ENCODE measurements around the gene BNIP5. TPM values are rescaled to one million over a fixed set of nuclear protein-coding genes. Genes with fewer than 3 reads are reported as not detected.

BNIP5 gene
- total RNA-seq, 2 experiments from 2014 or later, result not detected

- ChIA-PET POLR2A (no interaction called here), CTCF (no interaction called here)
- Mint-ChIP-seq H3K36me3 (ENCODE audit: low read depth) (no peaks in the 10 kb centered on the region), H3K27me3 (peaks cover 2% of the 10 kb centered on the region), H3K27ac (no peak overlapping the region), H3K9me3 (ENCODE audit: low read depth) (no peaks in the 10 kb centered on the region), H3K4me1 (no peaks in the 10 kb centered on the region), H3K4me3 (no peak overlapping the region)
- DNase-seq, result no peak
- intact Hi-C loops (cut with DNase I, micrococcal nuclease), result no loop called here
- ATAC-seq, result no peak
Measured at GRCh38 chr6:36308514-36308913, 28.2 kb downstream of the BNIP5 start.

GRCh38 chr6:36306375-36306774 is 30.3 kb downstream of the BNIP5 start:
- POLR2A ChIA-PET, result no interaction called here
- Mint-ChIP-seq H3K4me1 (no peaks in the 10 kb centered on the region), H3K9me3 (ENCODE audit: low read depth) (no peaks in the 10 kb centered on the region), H3K27ac (no peak overlapping the region), H3K36me3 (ENCODE audit: low read depth) (no peaks in the 10 kb centered on the region), H3K27me3 (peaks cover 3% of the 10 kb centered on the region), H3K4me3 (no peak overlapping the region)
- intact Hi-C loops (cut with DNase I, micrococcal nuclease), result no loop called here
- DNase-seq (no peak), ATAC-seq (no peak)
- CTCF ChIA-PET, result interaction anchor here (1.0 to 2.4 kb wide), 4 partner anchors 10 to 113 kb away, joined by 3 to 7 read pairs (median 5); no protein-coding TSS in a partner anchor

GRCh38 chr6:36305885-36306284 is 30.8 kb downstream of the BNIP5 start:
- Mint-ChIP-seq H3K36me3 (ENCODE audit: low read depth) (no peaks in the 10 kb centered on the region), H3K27ac (no peak overlapping the region), H3K27me3 (peaks cover 3% of the 10 kb centered on the region), H3K9me3 (ENCODE audit: low read depth) (no peaks in the 10 kb centered on the region), H3K4me1 (no peaks in the 10 kb centered on the region), H3K4me3 (no peak overlapping the region)
- ChIA-PET POLR2A (interaction anchor here (0.6 kb wide), 1 partner anchor 477 kb away, joined by 3 read pairs; no protein-coding TSS in a partner anchor), CTCF (interaction anchor here (0.9 to 2.4 kb wide), 5 partner anchors 9 to 113 kb away, joined by 3 to 7 read pairs (median 4); no protein-coding TSS in a partner anchor)
- intact Hi-C loops (cut with DNase I, micrococcal nuclease), result no loop called here
- DNase-seq (no peak), ATAC-seq (no peak)

GRCh38 chr6:36302227-36302976 is 34.3 kb downstream of the BNIP5 start:
- ChIA-PET CTCF (interaction anchor here (0.6 to 5.4 kb wide), 39 partner anchors 10 to 280 kb away, joined by 3 to 54 read pairs (median 4); partner anchors contain the start of genes BNIP5 and MAPK14), POLR2A (interaction anchor here (0.5 to 0.8 kb wide), 2 partner anchors 99 to 332 kb away, joined by 3 to 4 read pairs; no protein-coding TSS in a partner anchor)
- ATAC-seq, result peak; percentile 99
- H3K27ac Mint-ChIP-seq, result no peak overlapping the region
- no peaks in the 10 kb centered on the region for H3K4me1 Mint-ChIP-seq
- DNase-seq, result peak; percentile 96
- intact Hi-C loops (cut with DNase I, micrococcal nuclease), result loop anchor here (1.0 to 2.0 kb wide), 4 partner anchors 58 to 378 kb away; partner anchors contain the start of gene MAPK14 (in 1 of the 2)
- H3K4me3 Mint-ChIP-seq, result no peak overlapping the region
- peaks cover 3% of the 10 kb centered on the region for H3K27me3 Mint-ChIP-seq
- no peaks in the 10 kb centered on the region for H3K36me3 Mint-ChIP-seq (ENCODE audit: low read depth)
- H3K9me3 Mint-ChIP-seq (ENCODE audit: low read depth), result no peaks in the 10 kb centered on the region

DNA sequence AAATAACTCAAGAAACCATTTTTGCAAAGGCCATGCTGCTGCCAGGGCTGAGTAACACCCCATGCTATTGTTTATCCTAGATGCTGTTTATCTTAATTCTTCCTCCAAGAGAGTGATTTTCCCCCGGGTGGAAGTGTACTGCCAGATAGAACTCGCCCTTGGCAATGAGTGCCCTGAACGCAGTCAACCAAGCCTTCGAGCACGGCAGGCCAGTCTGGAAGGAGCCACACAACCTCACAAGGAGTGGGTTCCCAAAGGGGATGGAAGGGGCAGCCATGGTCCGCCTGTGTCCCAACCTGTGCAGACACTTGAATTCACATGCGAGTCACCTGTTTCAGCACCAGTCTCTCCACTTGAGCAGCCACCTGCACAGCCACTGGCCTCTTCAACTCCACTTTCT is 34.9 kb downstream of the BNIP5 start:
- Mint-ChIP-seq H3K4me1 (no peaks in the 10 kb centered on the region), H3K27ac (no peak overlapping the region), H3K36me3 (ENCODE audit: low read depth) (no peaks in the 10 kb centered on the region), H3K9me3 (ENCODE audit: low read depth) (no peaks in the 10 kb centered on the region), H3K4me3 (no peak overlapping the region), H3K27me3 (peaks cover 3% of the 10 kb centered on the region)
- intact Hi-C loops (cut with DNase I, micrococcal nuclease), result loop anchor here (1.0 to 2.0 kb wide), 4 partner anchors 59 to 379 kb away; partner anchors contain the start of gene MAPK14 (in 1 of the 2)
- ATAC-seq (no peak), DNase-seq (no peak)
- ChIA-PET CTCF (interaction anchor here (0.6 to 5.4 kb wide), 33 partner anchors 9 to 275 kb away, joined by 3 to 54 read pairs (median 4); partner anchors contain the start of genes BNIP5 and MAPK14), POLR2A (interaction anchor here (0.5 to 0.8 kb wide), 2 partner anchors 98 to 331 kb away, joined by 3 to 4 read pairs; no protein-coding TSS in a partner anchor)

GRCh38 chr6:36301085-36301658 is 35.5 kb downstream of the BNIP5 start:
- Mint-ChIP-seq H3K9me3 (ENCODE audit: low read depth) (no peaks in the 10 kb centered on the region), H3K4me3 (no peak overlapping the region), H3K27ac (no peak overlapping the region), H3K4me1 (no peaks in the 10 kb centered on the region), H3K27me3 (peaks cover 3% of the 10 kb centered on the region), H3K36me3 (ENCODE audit: low read depth) (no peaks in the 10 kb centered on the region)
- ChIA-PET POLR2A (no interaction called here), CTCF (interaction anchor here (0.8 to 5.4 kb wide), 3 partner anchors 15 to 695 kb away, joined by 3 to 54 read pairs (median 3); no protein-coding TSS in a partner anchor)
- ATAC-seq (no peak), DNase-seq (no peak)
- intact Hi-C loops (cut with DNase I, micrococcal nuclease), result no loop called here

GRCh38 chr6:36298027-36298426 is 38.7 kb downstream of the BNIP5 start:
- Mint-ChIP-seq H3K27ac (no peak overlapping the region), H3K9me3 (ENCODE audit: low read depth) (no peaks in the 10 kb centered on the region), H3K36me3 (ENCODE audit: low read depth) (no peaks in the 10 kb centered on the region), H3K4me3 (no peak overlapping the region), H3K27me3 (peaks cover 3% of the 10 kb centered on the region), H3K4me1 (no peaks in the 10 kb centered on the region)
- intact Hi-C loops (cut with DNase I, micrococcal nuclease), result no loop called here
- POLR2A ChIA-PET, result no interaction called here
- DNase-seq (no peak), ATAC-seq (no peak)
- CTCF ChIA-PET, result interaction anchor here (1.5 kb wide), 1 partner anchor 43 kb away, joined by 6 read pairs; no protein-coding TSS in a partner anchor

DNA sequence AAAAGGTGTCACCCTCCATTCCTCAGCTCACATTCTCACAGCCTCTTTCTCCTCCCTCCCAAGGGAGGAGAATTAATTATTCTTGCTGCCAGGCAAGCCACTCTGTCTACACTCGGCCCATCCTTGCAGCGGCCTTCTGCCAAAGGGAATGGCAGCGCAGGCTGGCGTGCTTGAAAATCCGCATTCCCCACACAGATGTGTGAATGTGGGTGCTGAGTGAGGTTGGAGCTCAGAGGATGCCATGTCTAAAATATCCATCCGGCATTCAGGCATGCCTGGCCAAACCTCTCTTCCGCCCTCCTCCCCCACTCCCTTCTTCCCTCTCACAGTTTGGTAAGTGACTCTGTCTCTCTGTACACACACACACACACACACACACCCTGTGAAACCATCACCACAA is 39.2 kb downstream of the BNIP5 start:
- intact Hi-C loops (cut with DNase I, micrococcal nuclease), result no loop called here
- CTCF ChIA-PET, result interaction anchor here (1.4 to 1.6 kb wide), 3 partner anchors 8 to 64 kb away, joined by 3 to 5 read pairs (median 3); no protein-coding TSS in a partner anchor

DNA sequence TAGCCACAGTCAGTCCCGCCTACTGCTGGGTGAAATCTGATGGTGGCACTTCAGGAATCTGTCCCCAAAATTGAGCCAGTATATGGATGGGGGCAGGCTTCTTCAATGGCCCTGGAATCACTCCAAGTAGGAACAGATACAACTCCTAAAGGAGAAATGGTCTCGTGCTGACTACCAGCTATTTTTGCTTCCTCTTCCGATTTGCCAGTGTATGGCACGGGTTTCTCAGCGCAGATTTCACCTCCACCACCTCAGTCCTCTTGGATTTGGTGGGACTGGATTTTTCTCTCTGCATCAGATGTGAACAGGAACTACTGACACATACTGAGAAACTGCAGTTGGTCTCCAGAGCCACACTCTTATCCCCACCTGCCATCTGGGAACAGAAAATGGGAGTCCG is 39.6 kb downstream of the BNIP5 start:
- Mint-ChIP-seq H3K36me3 (ENCODE audit: low read depth) (no peaks in the 10 kb centered on the region), H3K4me1 (no peaks in the 10 kb centered on the region), H3K9me3 (ENCODE audit: low read depth) (no peaks in the 10 kb centered on the region), H3K4me3 (no peak overlapping the region), H3K27ac (no peak overlapping the region), H3K27me3 (peaks cover 3% of the 10 kb centered on the region)
- DNase-seq (no peak), ATAC-seq (no peak)
- POLR2A ChIA-PET, result no interaction called here
- intact Hi-C loops (cut with DNase I, micrococcal nuclease), result no loop called here
- CTCF ChIA-PET, result interaction anchor here (0.9 to 1.6 kb wide), 4 partner anchors 9 to 64 kb away, joined by 3 to 6 read pairs (median 4); no protein-coding TSS in a partner anchor

More for the DNA sequence above, 39.2 kb downstream of the BNIP5 start:
- POLR2A ChIA-PET, result no interaction called here
- H3K27me3 Mint-ChIP-seq, result peaks cover 3% of the 10 kb centered on the region
- H3K4me3 Mint-ChIP-seq, result no peak overlapping the region
- no peaks in the 10 kb centered on the region for H3K9me3 Mint-ChIP-seq (ENCODE audit: low read depth)
- no peaks in the 10 kb centered on the region for H3K4me1 Mint-ChIP-seq
- no peak overlapping the region for H3K27ac Mint-ChIP-seq
- ATAC-seq (no peak), DNase-seq (no peak)
- H3K36me3 Mint-ChIP-seq (ENCODE audit: low read depth), result no peaks in the 10 kb centered on the region

- Mint-ChIP-seq H3K4me3 (no peak overlapping the region), H3K27ac (no peak overlapping the region), H3K9me3 (ENCODE audit: low read depth) (no peaks in the 10 kb centered on the region), H3K4me1 (no peaks in the 10 kb centered on the region), H3K36me3 (ENCODE audit: low read depth) (no peaks in the 10 kb centered on the region), H3K27me3 (no peaks in the 10 kb centered on the region)
- ATAC-seq (no peak), DNase-seq (no peak)
- intact Hi-C loops (cut with DNase I, micrococcal nuclease), result no loop called here
- POLR2A ChIA-PET, result no interaction called here
- CTCF ChIA-PET, result interaction anchor here (0.5 to 1.6 kb wide), 8 partner anchors 10 to 476 kb away, joined by 3 to 6 read pairs (median 3); no protein-coding TSS in a partner anchor
Measured at GRCh38 chr6:36296240-36296639, 40.4 kb downstream of the BNIP5 start.

- Mint-ChIP-seq H3K36me3 (ENCODE audit: low read depth) (no peaks in the 10 kb centered on the region), H3K27ac (no peak overlapping the region), H3K27me3 (no peaks in the 10 kb centered on the region), H3K4me1 (peaks cover 7% of the 10 kb centered on the region), H3K4me3 (no peak overlapping the region), H3K9me3 (ENCODE audit: low read depth) (no peaks in the 10 kb centered on the region)
- no peak for ATAC-seq
- DNase-seq, result no peak
- ChIA-PET POLR2A (interaction anchor here (0.6 kb wide), 2 partner anchors 156 to 775 kb away, joined by 3 to 7 read pairs; no protein-coding TSS in a partner anchor), CTCF (interaction anchor here (0.8 to 3.2 kb wide), 2 partner anchors 9 to 11 kb away, joined by 3 to 16 read pairs; no protein-coding TSS in a partner anchor)
- intact Hi-C loops (cut with DNase I, micrococcal nuclease), result no loop called here
Measured at GRCh38 chr6:36292170-36292569, 44.5 kb downstream of the BNIP5 start.

All from activated CD4-positive, alpha-beta T cell treated with anti-CD3 and anti-CD28 coated beads for 36 hours (primary cell).